ENCODE data around the gene LIMCH1. TPM values are rescaled to one million over a fixed set of nuclear protein-coding genes. Genes with fewer than 3 reads are reported as not detected.

The LIMCH1 gene
- total and polyA plus RNA-seq, 7 donors = 0.46 to 26.0 (median 6.7) TPM

- intact Hi-C loops (cut with DNase I) = loop anchor here (5.0 kb wide), 1 partner anchor 102 kb away; no protein-coding TSS in a partner anchor
- no peak for DNase-seq
- H3K9me3 ChIP-seq = no peaks in the 10 kb centered on the region
- H3K4me3 ChIP-seq = no peak overlapping the region
- no peaks in the 10 kb centered on the region for H3K36me3 ChIP-seq
- no peak for TF ChIP-seq POLR2A (IDR thresholded peaks at IDR 0.05)
- H3K27me3 ChIP-seq = no peaks in the 10 kb centered on the region
- H3K27ac ChIP-seq = peak overlapping the region in 2 of 4 donors; percentile 69 to 79
- peaks cover 0 to 50% (median 35%) of the 10 kb centered on the region in 4 donors for H3K4me1 ChIP-seq
- 89 to 92% methylated on average over 5 of the region's 5 CpGs for WGBS, 2 donors
Observed at GRCh38 chr4:41540687-41541086, 2.7 kb downstream of the LIMCH1 start.

- H3K36me3 ChIP-seq = no peaks in the 10 kb centered on the region
- H3K4me1 ChIP-seq = peaks cover 0 to 49% (median 31%) of the 10 kb centered on the region in 4 donors
- peak overlapping the region; percentile 4 to 79 (median 63) for H3K27ac ChIP-seq
- 80 to 83% methylated on average over 7 of the region's 7 CpGs for WGBS, 2 donors
- no peaks in the 10 kb centered on the region for H3K9me3 ChIP-seq
- TF ChIP-seq EP300 (IDR thresholded peaks at IDR 0.05) = no peak
- H3K27me3 ChIP-seq = no peaks in the 10 kb centered on the region
- H3K4me3 ChIP-seq = no peak overlapping the region
- no peak for DNase-seq
- intact Hi-C loops (cut with DNase I) = loop anchor here (2.0 to 5.0 kb wide), 2 partner anchors 71 to 101 kb away; no protein-coding TSS in a partner anchor
Observed at GRCh38 chr4:41541687-41542094, 3.7 kb downstream of the LIMCH1 start.

GRCh38 chr4:41542526-41543275, 4.7 kb downstream of the LIMCH1 start:
- TF ChIP-seq CTCF (IDR thresholded peaks at IDR 0.05) = no peak
- TF ChIP-seq EP300 (IDR thresholded peaks at IDR 0.05) = no peak
- no peak for TF ChIP-seq POLR2AphosphoS5 (IDR thresholded peaks at IDR 0.05)
- no peak for TF ChIP-seq POLR2A (IDR thresholded peaks at IDR 0.05)
- Histone ChIP-seq H3K27ac (peak overlapping the region in 2 of 4 donors; percentile 69 to 79), H3K27me3 (no peaks in the 10 kb centered on the region), H3K4me3 (no peak overlapping the region), H3K36me3 (no peaks in the 10 kb centered on the region), H3K4me1 (peaks cover 0 to 41% (median 27%) of the 10 kb centered on the region in 4 donors), H3K9me3 (no peaks in the 10 kb centered on the region)
- intact Hi-C loops (cut with DNase I) = loop anchor here (2.0 to 5.0 kb wide), 2 partner anchors 70 to 100 kb away; no protein-coding TSS in a partner anchor
- WGBS, 2 donors = 70 to 80% methylated on average over 5 of the region's 5 CpGs
- DNase-seq = no peak

GRCh38 chr4:41545238-41545637, 7.3 kb downstream of the LIMCH1 start:
- no peak overlapping the region for H3K4me3 ChIP-seq
- no peak overlapping the region for H3K27ac ChIP-seq
- DNase-seq = no peak
- peaks cover 0 to 17% (median 9%) of the 10 kb centered on the region in 4 donors for H3K4me1 ChIP-seq
- 76% methylated on average over 6 of the region's 6 CpGs for WGBS, 2 donors
- TF ChIP-seq POLR2AphosphoS5 (IDR thresholded peaks at IDR 0.05) = no peak
- no peak for TF ChIP-seq POLR2A (IDR thresholded peaks at IDR 0.05)
- TF ChIP-seq EP300 (IDR thresholded peaks at IDR 0.05) = no peak
- no peak for TF ChIP-seq CTCF (IDR thresholded peaks at IDR 0.05)
- H3K36me3 ChIP-seq = no peaks in the 10 kb centered on the region
- H3K9me3 ChIP-seq = no peaks in the 10 kb centered on the region
- intact Hi-C loops (cut with DNase I) = no loop called here
- no peaks in the 10 kb centered on the region for H3K27me3 ChIP-seq

GRCh38 chr4:41546638-41547037, 8.7 kb downstream of the LIMCH1 start:
- Histone ChIP-seq H3K4me3 (no peak overlapping the region), H3K27ac (no peak overlapping the region), H3K9me3 (no peaks in the 10 kb centered on the region), H3K36me3 (no peaks in the 10 kb centered on the region), H3K4me1 (peaks cover 0 to 7% (median 4%) of the 10 kb centered on the region in 4 donors), H3K27me3 (no peaks in the 10 kb centered on the region)
- DNase-seq = no peak
- TF ChIP-seq CTCF (IDR thresholded peaks at IDR 0.05) = no peak
- no peak for TF ChIP-seq POLR2A (IDR thresholded peaks at IDR 0.05)
- no peak for TF ChIP-seq EP300 (IDR thresholded peaks at IDR 0.05)
- no peak for TF ChIP-seq POLR2AphosphoS5 (IDR thresholded peaks at IDR 0.05)
- 84 to 91% methylated on average over 2 of the region's 2 CpGs for WGBS, 2 donors
- intact Hi-C loops (cut with DNase I) = no loop called here
